HepG2 (cell line): ENCODE results near the gene PRDM11. TPM values are rescaled to one million over a fixed set of nuclear protein-coding genes. Genes with fewer than 3 reads are reported as not detected.

Experiments used
- ATAC-seq: fragments of 200-7000 bp; cut with Tn5 transposase; 3 replicates; pipeline ENCODE4 v1.9.1; 2020; ENCODE audit warnings: mild to moderate bottlenecking, moderate library complexity
- BruUV-seq: library from RNA; stranded (reverse); fragments of 400-500 nt; replicated peaks from 2 replicates; lab custom pipeline; 2021; lab: Mats Ljungman, UMichigan
- CTCF ChIA-PET: fragments of 300-600 bp; formaldehyde crosslinking; extraction: SDS; loops from one replicate; lab custom pipeline; 2021; ENCODE audit warnings: low total read pairs, inconsistent platforms, low intra/inter-chr PET ratio; lab: Yijun Ruan, JAX
- POLR2A ChIA-PET: fragments of 350-600 bp; sonication (Branson Sonifier 250); formaldehyde crosslinking; loops from one replicate; lab custom pipeline; 2020; ENCODE audit warnings: antibody characterized with exemption, inconsistent platforms; lab: Yijun Ruan, JAX
- DNase-seq: peaks from one replicate; pipeline ENCODE4 v3.0.0-alpha.2; 2015; ENCODE audit warnings: low spot score
- FAIRE-seq: peaks from 3 replicates; lab custom pipeline; 2011; peaks lifted over from hg19 to GRCh38; lab: Jason Lieb, UNC
- H2AFZ ChIP-seq: one replicate; pipeline ENCODE4 v1.6.1; 2011; ENCODE audit warnings: low read length, inconsistent platforms
- H3K27ac ChIP-seq: fragments of 300-600 bp; 3 replicates; pipeline ENCODE4 v1.8.0; 2011; ENCODE audit warnings: mixed run types, mild to moderate bottlenecking, mixed read lengths, low read length, inconsistent platforms; ENCODE audit not compliant: insufficient read depth; ENCODE audit errors: extremely low read length
- H3K27me3 ChIP-seq, 2 experiments: fragments of 200-600 bp in 1 of 2; 2 replicates in 1 of 2; 3 replicates in 1 of 2; pipeline versions ENCODE4 v1.6.0 to v1.8.0; 2011; ENCODE audit warnings: low read length in 2 of 2, mild to moderate bottlenecking in 2 of 2, moderate library complexity in 2 of 2, inconsistent platforms in 1 of 2; ENCODE audit not compliant: insufficient read depth in 2 of 2, control insufficient read depth in 1 of 2
- H3K36me3 ChIP-seq, 2 experiments: fragments of 200-600 bp in 1 of 2; replicated peaks in 1 of 2; 2 replicates in 1 of 2; 3 replicates in 1 of 2; pipeline versions ENCODE4 v1.5.1 to v1.8.0; 2011; ENCODE audit warnings: low read length in 2 of 2, inconsistent platforms in 1 of 2; ENCODE audit not compliant: insufficient read depth in 2 of 2, control insufficient read depth in 1 of 2
- H3K4me1 ChIP-seq: 2 replicates; pipeline ENCODE4 v1.5.1; 2012; ENCODE audit warnings: low read length, inconsistent platforms; ENCODE audit not compliant: insufficient read depth
- H3K4me2 ChIP-seq: 2 replicates; pipeline ENCODE4 v1.6.0; 2011; ENCODE audit warnings: low read depth, low read length, inconsistent platforms
- H3K4me3 ChIP-seq, 3 experiments: fragments of 200-600 bp in 1 of 3; sonication (generic), shearing (Covaris generic) in 1 of 3; replicated peaks in 1 of 3; 2 replicates each; pipeline ENCODE4 v1.5.1; 2011 to 2016; ENCODE audit warnings: low read length in 3 of 3, inconsistent platforms in 2 of 3, low read depth in 2 of 3, mild to moderate bottlenecking in 2 of 3, control low read depth in 1 of 3, mixed read lengths in 1 of 3; ENCODE audit not compliant: insufficient read depth in 1 of 3
- H3K79me2 ChIP-seq: one replicate; pipeline ENCODE4 v1.6.1; 2011; ENCODE audit warnings: low read length, inconsistent platforms; ENCODE audit not compliant: insufficient read depth
- H3K9ac ChIP-seq: 2 replicates; pipeline ENCODE4 v1.6.0; 2011; ENCODE audit warnings: mild to moderate bottlenecking, low read depth, low read length, inconsistent platforms; ENCODE audit not compliant: insufficient read depth
- H3K9me3 ChIP-seq: 2 replicates; pipeline ENCODE4 v1.5.1; 2012; ENCODE audit warnings: mild to moderate bottlenecking, low read length
- H4K20me1 ChIP-seq: 2 replicates; pipeline ENCODE4 v1.6.0; 2011; ENCODE audit warnings: inconsistent platforms, mild to moderate bottlenecking, low read length, moderate library complexity; ENCODE audit not compliant: insufficient read depth
- CHCHD3 ChIP-seq: sonication (generic); formaldehyde crosslinking; IDR thresholded peaks from 2 replicates; pipeline ENCODE4 v1.8.0; 2022; ENCODE audit warnings: mild to moderate bottlenecking, missing genetic modification reagents, moderate library complexity
- ESRRA ChIP-seq: sonication (generic); formaldehyde crosslinking; IDR thresholded peaks from 2 replicates; pipeline ENCODE4 v1.5.1; 2020; ENCODE audit warnings: mild to moderate bottlenecking, low read depth, missing genetic modification reagents
- PCBP2 ChIP-seq: fragments of 200-400 bp; formaldehyde crosslinking; optimal IDR thresholded peaks from 2 replicates; pipeline ENCODE3; 2018; ENCODE audit warnings: low read length, low read depth; ENCODE audit not compliant: poor library complexity, severe bottlenecking
- PRMT3 ChIP-seq: sonication (generic); formaldehyde crosslinking; IDR thresholded peaks from 2 replicates; pipeline ENCODE4 v1.8.1; 2022; ENCODE audit warnings: low read depth, mild to moderate bottlenecking, moderate library complexity, missing genetic modification reagents, borderline replicate concordance
- RAD51 ChIP-seq: fragments of 450-650 bp; IDR thresholded peaks from 2 replicates; pipeline ENCODE4 v1.6.1; 2016; ENCODE audit warnings: borderline replicate concordance
- SMAD9 ChIP-seq: sonication (generic); formaldehyde crosslinking; IDR thresholded peaks from 2 replicates; pipeline ENCODE4 v1.5.1; 2020; ENCODE audit warnings: mild to moderate bottlenecking, missing genetic modification reagents
- TMF1 ChIP-seq: sonication (generic); formaldehyde crosslinking; IDR thresholded peaks from 2 replicates; pipeline ENCODE4 v1.8.1; 2022; ENCODE audit warnings: low read depth, missing genetic modification reagents
- ZNF121 ChIP-seq: sonication (generic); formaldehyde crosslinking; IDR thresholded peaks from 2 replicates; pipeline ENCODE4 v1.5.0; 2020; ENCODE audit warnings: mild to moderate bottlenecking, missing genetic modification reagents
- ZNF407 ChIP-seq: sonication (generic); formaldehyde crosslinking; IDR thresholded peaks from one replicate; pipeline ENCODE4 v1.5.1; 2020; ENCODE audit warnings: mild to moderate bottlenecking, missing genetic modification reagents; ENCODE audit errors: not compliant biosample characterization
- ZNF768 ChIP-seq: sonication (generic); formaldehyde crosslinking; IDR thresholded peaks from 2 replicates; pipeline ENCODE4 v1.4.0; 2020; ENCODE audit warnings: missing genetic modification reagents
- WGBS: methylation state at CpG from one replicate; pipeline ENCODE4 v1.1.6; 2017; ENCODE audit warnings: low lambda C conversion rate; 5-methylcytosine and 5-hydroxymethylcytosine counted together
- in situ Hi-C: cut with HindIII; loops from 2 replicates; pipeline ENCODE4 v1.10.0; 2017; ENCODE audit warnings: low pct_unique_long_range_greater_than_20kb; ENCODE audit not compliant: extremely low pct_ligation_motif_present
- intact Hi-C: fragments of 100-400 bp; cut with micrococcal nuclease; formaldehyde crosslinking; loops from one replicate; pipeline ENCODE4 v1.10.0; 2022; ENCODE audit not compliant: unreplicated experiment
- polyA plus RNA-seq, 8 experiments: library from polyadenylated mRNA; depleted of rRNA in 3 of 8; stranded (reverse) in 7 of 8; unstranded in 1 of 8; fragments of >200 nt; fragmentation: Illumina TruSeq in 4 of 8; extraction: Trizol in 4 of 8; gene quantifications; 2 replicates each; pipeline versions ENCODE4 v1.2.1 to v1.2.3, GENCODE V29; 2011 to 2016; ENCODE audit warnings: low read depth in 4 of 8, missing spikeins in 1 of 8, mixed read lengths in 1 of 8; ENCODE audit not compliant: insufficient read depth in 1 of 8
- total RNA-seq, 5 experiments: library from RNA; depleted of rRNA; stranded (reverse); fragments of >200 nt; fragmentation: Illumina TruSeq; extraction: Trizol; gene quantifications; 2 replicates each; pipeline ENCODE4 v1.2.3, GENCODE V29; 2016; ENCODE audit warnings: low read depth in 1 of 5
- TF ChIP-seq, protein P1 (sequence below): sonication (generic); formaldehyde crosslinking; IDR thresholded peaks from 2 replicates; pipeline ENCODE4 v1.4.0; 2020; ENCODE audit warnings: low read depth, missing genetic modification reagents
- TF ChIP-seq, protein P2 (sequence below): sonication (generic); formaldehyde crosslinking; IDR thresholded peaks from 2 replicates; pipeline ENCODE4 v1.8.0; 2022; ENCODE audit warnings: low read depth, missing genetic modification reagents

PRDM11 gene
- total and polyA plus RNA-seq, 2 of the 13 experiments (the other 11 are each of a cell fraction or from before 2014, with no cell fraction given): 3.4 to 4.7 TPM

DNA sequence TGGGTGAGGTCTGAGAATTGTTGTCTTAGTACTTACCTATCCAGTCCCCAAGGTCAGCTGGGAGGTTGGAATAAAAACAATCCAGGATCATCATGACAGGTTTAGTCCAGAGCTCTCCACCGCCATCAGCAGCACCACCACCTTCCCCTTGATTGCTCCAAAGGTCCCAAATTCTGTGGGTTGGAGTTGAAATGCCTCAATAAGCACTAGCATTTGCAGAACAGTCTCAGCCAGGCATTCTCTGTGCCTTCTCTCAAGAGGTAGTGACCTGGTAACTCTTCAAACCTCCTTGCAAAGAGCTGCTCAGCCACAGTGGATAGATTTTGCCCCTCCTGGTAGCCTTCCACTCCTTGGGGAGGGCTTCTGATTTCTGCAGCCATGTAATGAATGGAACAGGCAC lies 69.6 kb downstream of the PRDM11 start:
- POLR2A ChIA-PET: no interaction called here
- Histone ChIP-seq H3K27ac (no peak overlapping the region), H2AFZ (no peak overlapping the region), H4K20me1 (no peaks in the 10 kb centered on the region), H3K27me3 (no peaks in the 10 kb centered on the region), H3K9ac (no peak overlapping the region), H3K36me3 (peaks cover 0 to 7% of the 10 kb centered on the region in 2 experiments; a peak in 4 of 5 replicates), H3K79me2 (no peaks in the 10 kb centered on the region), H3K9me3 (no peaks in the 10 kb centered on the region), H3K4me1 (no peaks in the 10 kb centered on the region), H3K4me2 (no peak overlapping the region), H3K4me3 (no peak overlapping the region)
- WGBS: 100% methylated on average over 1 of the region's 1 CpG
- no TSS peak for BruUV-seq
- ATAC-seq (no peak), FAIRE-seq (no peak), DNase-seq (no peak)
- in situ Hi-C loops: no loop called here
- CTCF ChIA-PET: no interaction called here
- intact Hi-C loops: no loop called here
- no peak for TF ChIP-seq RAD51
- no peak for TF ChIP-seq ZNF121 (CRISPR knock-in tag)
- no peak for TF ChIP-seq PCBP2
- TF ChIP-seq TMF1: no peak
- TF ChIP-seq SMAD9 (CRISPR knock-in tag): no peak
- no peak for TF ChIP-seq ZNF407 (CRISPR knock-in tag)
- TF ChIP-seq ZNF768: no peak
- no peak for TF ChIP-seq PRMT3 (CRISPR knock-in tag)
- TF ChIP-seq, protein P1, sequence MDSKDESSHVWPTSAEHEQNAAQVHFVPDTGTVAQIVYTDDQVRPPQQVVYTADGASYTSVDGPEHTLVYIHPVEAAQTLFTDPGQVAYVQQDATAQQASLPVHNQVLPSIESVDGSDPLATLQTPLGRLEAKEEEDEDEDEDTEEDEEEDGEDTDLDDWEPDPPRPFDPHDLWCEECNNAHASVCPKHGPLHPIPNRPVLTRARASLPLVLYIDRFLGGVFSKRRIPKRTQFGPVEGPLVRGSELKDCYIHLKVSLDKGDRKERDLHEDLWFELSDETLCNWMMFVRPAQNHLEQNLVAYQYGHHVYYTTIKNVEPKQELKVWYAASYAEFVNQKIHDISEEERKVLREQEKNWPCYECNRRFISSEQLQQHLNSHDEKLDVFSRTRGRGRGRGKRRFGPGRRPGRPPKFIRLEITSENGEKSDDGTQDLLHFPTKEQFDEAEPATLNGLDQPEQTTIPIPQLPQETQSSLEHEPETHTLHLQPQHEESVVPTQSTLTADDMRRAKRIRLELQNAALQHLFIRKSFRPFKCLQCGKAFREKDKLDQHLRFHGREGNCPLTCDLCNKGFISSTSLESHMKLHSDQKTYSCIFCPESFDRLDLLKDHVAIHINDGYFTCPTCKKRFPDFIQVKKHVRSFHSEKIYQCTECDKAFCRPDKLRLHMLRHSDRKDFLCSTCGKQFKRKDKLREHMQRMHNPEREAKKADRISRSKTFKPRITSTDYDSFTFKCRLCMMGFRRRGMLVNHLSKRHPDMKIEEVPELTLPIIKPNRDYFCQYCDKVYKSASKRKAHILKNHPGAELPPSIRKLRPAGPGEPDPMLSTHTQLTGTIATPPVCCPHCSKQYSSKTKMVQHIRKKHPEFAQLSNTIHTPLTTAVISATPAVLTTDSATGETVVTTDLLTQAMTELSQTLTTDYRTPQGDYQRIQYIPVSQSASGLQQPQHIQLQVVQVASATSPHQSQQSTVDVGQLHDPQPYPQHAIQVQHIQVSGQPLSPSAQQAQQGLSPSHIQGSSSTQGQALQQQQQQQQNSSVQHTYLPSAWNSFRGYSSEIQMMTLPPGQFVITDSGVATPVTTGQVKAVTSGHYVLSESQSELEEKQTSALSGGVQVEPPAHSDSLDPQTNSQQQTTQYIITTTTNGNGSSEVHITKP (CRISPR knock-in tag): no peak
- TF ChIP-seq CHCHD3 (CRISPR knock-in tag): no peak
- no peak for TF ChIP-seq ESRRA (CRISPR knock-in tag)
- TF ChIP-seq, protein P2, sequence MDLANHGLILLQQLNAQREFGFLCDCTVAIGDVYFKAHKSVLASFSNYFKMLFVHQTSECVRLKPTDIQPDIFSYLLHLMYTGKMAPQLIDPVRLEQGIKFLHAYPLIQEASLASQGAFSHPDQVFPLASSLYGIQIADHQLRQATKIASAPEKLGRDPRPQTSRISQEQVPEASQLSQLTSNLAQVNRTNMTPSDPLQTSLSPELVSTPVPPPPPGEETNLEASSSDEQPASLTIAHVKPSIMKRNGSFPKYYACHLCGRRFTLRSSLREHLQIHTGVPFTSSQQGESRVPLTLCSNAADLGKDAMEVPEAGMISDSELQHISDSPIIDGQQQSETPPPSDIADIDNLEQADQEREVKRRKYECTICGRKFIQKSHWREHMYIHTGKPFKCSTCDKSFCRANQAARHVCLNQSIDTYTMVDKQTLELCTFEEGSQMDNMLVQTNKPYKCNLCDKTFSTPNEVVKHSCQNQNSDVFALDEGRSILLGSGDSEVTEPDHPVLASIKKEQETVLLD (CRISPR knock-in tag): no peak
